Transverse colon (tissue), 4 donors: Measurements from ENCODE around the gene CCNJL. TPM values are rescaled to one million over a fixed set of nuclear protein-coding genes. Genes with fewer than 3 reads are reported as not detected.
"Not testable (repeated sequence)": the region's sequence is repeated elsewhere in the genome, so short reads cannot be mapped to it uniquely, and the experiment has no call there.

Experiments used
- DNase-seq: peaks from one replicate; pipeline ENCODE4 v3.0.0-alpha.2; 2019
- H3K27ac ChIP-seq, 4 donors: fragments of 200-600 bp; sonication (generic); 2 replicates each; pipeline ENCODE4 v1.5.1; 2016 to 2018; ENCODE audit warnings: inconsistent platforms in 4 of 4
- H3K27me3 ChIP-seq: fragments of 200-600 bp; sonication (generic); 2 replicates; pipeline ENCODE4 v1.5.1; 2017; ENCODE audit warnings: inconsistent platforms
- H3K36me3 ChIP-seq, 4 donors: fragments of 200-600 bp; sonication (generic); 2 replicates each; pipeline ENCODE4 v1.5.1; 2017 to 2019; ENCODE audit warnings: inconsistent platforms in 4 of 4
- H3K4me1 ChIP-seq, 4 donors: fragments of 200-600 bp; sonication (generic); 2 replicates each; pipeline ENCODE4 v1.5.1; 2017 to 2020; ENCODE audit warnings: inconsistent platforms in 4 of 4
- H3K4me3 ChIP-seq, 4 donors: fragments of 200-600 bp; sonication (generic); 1 replicate in 1 of 4; 2 replicates in 3 of 4; pipeline versions ENCODE4 v1.5.1 to v1.6.1; 2017 to 2019; ENCODE audit warnings: inconsistent platforms in 4 of 4
- H3K9me3 ChIP-seq, 2 donors: fragments of 200-600 bp; sonication (generic); 2 replicates each; pipeline ENCODE4 v1.5.1; 2017 to 2019; ENCODE audit warnings: inconsistent platforms in 2 of 2
- CTCF ChIP-seq, 5 experiments: fragments of 200-600 bp in 3 of 5; fragments of 450-650 bp in 2 of 5; sonication (generic) in 3 of 5; IDR thresholded peaks; 1 replicate in 2 of 5; 2 replicates in 3 of 5; pipeline ENCODE4 v1.5.1; 2016 to 2017; ENCODE audit warnings: antibody characterized with exemption in 5 of 5, inconsistent platforms in 3 of 5, mild to moderate bottlenecking in 2 of 5, moderate library complexity in 1 of 5
- EP300 ChIP-seq: sonication (generic); formaldehyde crosslinking; IDR thresholded peaks from one replicate; pipeline ENCODE4 v1.6.1; 2017; ENCODE audit warnings: antibody characterized with exemption, low read depth
- POLR2A ChIP-seq: fragments of 450-650 bp; IDR thresholded peaks from one replicate; pipeline ENCODE4 v1.6.1; 2016; ENCODE audit warnings: antibody characterized with exemption, mild to moderate bottlenecking, moderate library complexity
- POLR2AphosphoS5 ChIP-seq, 3 donors: sonication (generic); formaldehyde crosslinking; IDR thresholded peaks; one replicate each; pipeline ENCODE4 v1.6.1; 2016; ENCODE audit warnings: antibody characterized with exemption in 3 of 3
- WGBS, 2 donors: methylation state at CpG; one replicate each; pipeline ENCODE4 v1.1.5; 2018; ENCODE audit warnings: low coverage in 1 of 2; 5-methylcytosine and 5-hydroxymethylcytosine counted together
- in situ Hi-C, 4 donors: fragments of 200-750 bp; cut with MboI; loops; one replicate each; pipeline versions ENCODE4 v1.15.0 to v1.15.1; 2017; ENCODE audit warnings: low sequenced_read_pairs in 3 of 4, low pct_ligation_motif_present in 1 of 4, low pct_unique_long_range_greater_than_20kb in 1 of 4
- intact Hi-C: fragments of 100-400 bp; cut with DNase I; formaldehyde crosslinking; loops from one replicate; pipeline ENCODE4 v1.15.1; 2023; ENCODE audit warnings: low total_unique reads
- total RNA-seq, 4 donors: library from RNA; depleted of rRNA; stranded (reverse); fragments of >200 nt; gene quantifications; one replicate each; pipeline ENCODE4 v1.1.0, GENCODE V29; 2016

CCNJL gene
- total RNA-seq, 4 donors from 2014 or later, result 23.9 to 37.6 (median 28.3) TPM

GRCh38 chr5:160252916-160253315, 59.4 kb downstream of the CCNJL start:
- H3K4me3 ChIP-seq, result no peak overlapping the region
- DNase-seq, result no peak
- WGBS, 2 donors, result 89 to 100% methylated on average over 6 to 9 of the region's 9 CpGs
- intact Hi-C loops, result no loop called here
- H3K36me3 ChIP-seq, result peaks cover 0 to 4% (median 0%) of the 10 kb centered on the region in 4 donors
- no peak overlapping the region for H3K27ac ChIP-seq
- no peaks in the 10 kb centered on the region for H3K27me3 ChIP-seq
- H3K4me1 ChIP-seq, result peaks cover 0 to 26% (median 9%) of the 10 kb centered on the region in 4 donors
- no peaks in the 10 kb centered on the region for H3K9me3 ChIP-seq
- in situ Hi-C loops, result no loop called here
- TF ChIP-seq POLR2AphosphoS5 (IDR thresholded peaks at IDR 0.05) (no peak), CTCF (IDR thresholded peaks at IDR 0.05) (no peak), EP300 (no peak), POLR2A (no peak)

- no peak for TF ChIP-seq POLR2AphosphoS5 (IDR thresholded peaks at IDR 0.05)
- no peak for TF ChIP-seq POLR2A
- TF ChIP-seq EP300, result no peak
- no peak for TF ChIP-seq CTCF (IDR thresholded peaks at IDR 0.05)
- Histone ChIP-seq H3K9me3 (no peaks in the 10 kb centered on the region), H3K27me3 (no peaks in the 10 kb centered on the region), H3K36me3 (peaks cover 0 to 4% (median 0%) of the 10 kb centered on the region in 4 donors), H3K27ac (peak overlapping the region; percentile 26 to 49 (median 42)), H3K4me3 (no peak overlapping the region), H3K4me1 (peaks cover 0 to 26% (median 9%) of the 10 kb centered on the region in 4 donors)
- 78 to 79% methylated on average over 9 to 14 of the region's 14 CpGs for WGBS, 2 donors
- no peak for DNase-seq
- intact Hi-C loops, result no loop called here
- in situ Hi-C loops, result no loop called here
These were observed 60.8 kb downstream of the CCNJL start for GRCh38 chr5:160251406-160252155.

- H3K27ac ChIP-seq, result peak overlapping the region; percentile 26 to 49 (median 42)
- intact Hi-C loops (no loop called here), in situ Hi-C loops (no loop called here)
- TF ChIP-seq EP300 (no peak), POLR2A (no peak), POLR2AphosphoS5 (IDR thresholded peaks at IDR 0.05) (peak in 2 of 3 donors; percentile 45 to 52), CTCF (IDR thresholded peaks at IDR 0.05) (no peak)
- H3K36me3 ChIP-seq, result peaks cover 0 to 4% (median 0%) of the 10 kb centered on the region in 4 donors
- no peaks in the 10 kb centered on the region for H3K27me3 ChIP-seq
- H3K9me3 ChIP-seq, result no peaks in the 10 kb centered on the region
- no peak overlapping the region for H3K4me3 ChIP-seq
- no peak for DNase-seq
- peaks cover 0 to 26% (median 9%) of the 10 kb centered on the region in 4 donors for H3K4me1 ChIP-seq
- WGBS, 2 donors, result 15 to 68% methylated on average over 2 of the region's 2 CpGs
These were observed 61.5 kb downstream of the CCNJL start for GRCh38 chr5:160250826-160251225.

- intact Hi-C loops, result no loop called here
- Histone ChIP-seq H3K27ac (peak overlapping the region in 3 of 4 donors; percentile 13 to 43 (median 14)), H3K9me3 (no peaks in the 10 kb centered on the region), H3K4me1 (peaks cover 0 to 26% (median 9%) of the 10 kb centered on the region in 4 donors), H3K27me3 (no peaks in the 10 kb centered on the region), H3K4me3 (no peak overlapping the region), H3K36me3 (peaks cover 0 to 4% (median 0%) of the 10 kb centered on the region in 4 donors)
- 96% methylated on average over 5 of the region's 5 CpGs; no CpG with 5 or more reads in 1 of the 2 donors for WGBS, 2 donors
- in situ Hi-C loops, result no loop called here
- no peak for TF ChIP-seq POLR2AphosphoS5 (IDR thresholded peaks at IDR 0.05)
- TF ChIP-seq CTCF (IDR thresholded peaks at IDR 0.05), result no peak
- TF ChIP-seq EP300, result no peak
- TF ChIP-seq POLR2A, result no peak
- no peak for DNase-seq
These were observed 62.1 kb downstream of the CCNJL start for GRCh38 chr5:160250226-160250625.

- H3K36me3 ChIP-seq, intact Hi-C loops, H3K27me3 ChIP-seq, H3K4me3 ChIP-seq, in situ Hi-C loops, H3K9me3 ChIP-seq, DNase-seq, H3K27ac ChIP-seq: not testable (repeated sequence)
- peaks cover 0 to 26% (median 9%) of the 10 kb centered on the region in 4 donors for H3K4me1 ChIP-seq
- 100% methylated on average over 1 of the region's 1 CpG for WGBS, 2 donors
These were observed 62.8 kb downstream of the CCNJL start for GRCh38 chr5:160249570-160249969.
